Dendritic cell treated with granulocyte-macrophage colony-stimulating factor and Interleukin-4, amounts not matched to agents 40 ng/mL and 50 ng/mL, for 4 days (primary cell): ENCODE results near the gene HCAR1.
"Not testable (repeated sequence)": the region's sequence is repeated elsewhere in the genome, so short reads cannot be mapped to it uniquely, and the experiment has no call there.

Experiments
- H3K27ac Mint-ChIP-seq: one replicate; pipeline ENCODE4 v1.8.0; 2022; ENCODE audit warnings: mild to moderate bottlenecking, mixed read lengths
- H3K27me3 Mint-ChIP-seq: one replicate; pipeline ENCODE4 v1.8.0; 2022; ENCODE audit warnings: mild to moderate bottlenecking, mixed read lengths
- H3K36me3 Mint-ChIP-seq: one replicate; pipeline ENCODE4 v1.8.0; 2022; ENCODE audit warnings: low read depth, mixed read lengths
- H3K4me1 Mint-ChIP-seq: one replicate; pipeline ENCODE4 v1.8.0; 2022; ENCODE audit warnings: low read depth, mixed read lengths
- H3K4me3 Mint-ChIP-seq: one replicate; pipeline ENCODE4 v1.8.0; 2022; ENCODE audit warnings: mild to moderate bottlenecking, moderate library complexity, mixed read lengths
- H3K9me3 Mint-ChIP-seq: one replicate; pipeline ENCODE4 v1.8.0; 2022; ENCODE audit warnings: mixed read lengths
- intact Hi-C: fragments of 100-400 bp; cut with micrococcal nuclease; formaldehyde crosslinking; loops from one replicate; pipeline ENCODE4 v1.15.0; 2022

The HCAR1 gene, protein sequence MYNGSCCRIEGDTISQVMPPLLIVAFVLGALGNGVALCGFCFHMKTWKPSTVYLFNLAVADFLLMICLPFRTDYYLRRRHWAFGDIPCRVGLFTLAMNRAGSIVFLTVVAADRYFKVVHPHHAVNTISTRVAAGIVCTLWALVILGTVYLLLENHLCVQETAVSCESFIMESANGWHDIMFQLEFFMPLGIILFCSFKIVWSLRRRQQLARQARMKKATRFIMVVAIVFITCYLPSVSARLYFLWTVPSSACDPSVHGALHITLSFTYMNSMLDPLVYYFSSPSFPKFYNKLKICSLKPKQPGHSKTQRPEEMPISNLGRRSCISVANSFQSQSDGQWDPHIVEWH

DNA sequence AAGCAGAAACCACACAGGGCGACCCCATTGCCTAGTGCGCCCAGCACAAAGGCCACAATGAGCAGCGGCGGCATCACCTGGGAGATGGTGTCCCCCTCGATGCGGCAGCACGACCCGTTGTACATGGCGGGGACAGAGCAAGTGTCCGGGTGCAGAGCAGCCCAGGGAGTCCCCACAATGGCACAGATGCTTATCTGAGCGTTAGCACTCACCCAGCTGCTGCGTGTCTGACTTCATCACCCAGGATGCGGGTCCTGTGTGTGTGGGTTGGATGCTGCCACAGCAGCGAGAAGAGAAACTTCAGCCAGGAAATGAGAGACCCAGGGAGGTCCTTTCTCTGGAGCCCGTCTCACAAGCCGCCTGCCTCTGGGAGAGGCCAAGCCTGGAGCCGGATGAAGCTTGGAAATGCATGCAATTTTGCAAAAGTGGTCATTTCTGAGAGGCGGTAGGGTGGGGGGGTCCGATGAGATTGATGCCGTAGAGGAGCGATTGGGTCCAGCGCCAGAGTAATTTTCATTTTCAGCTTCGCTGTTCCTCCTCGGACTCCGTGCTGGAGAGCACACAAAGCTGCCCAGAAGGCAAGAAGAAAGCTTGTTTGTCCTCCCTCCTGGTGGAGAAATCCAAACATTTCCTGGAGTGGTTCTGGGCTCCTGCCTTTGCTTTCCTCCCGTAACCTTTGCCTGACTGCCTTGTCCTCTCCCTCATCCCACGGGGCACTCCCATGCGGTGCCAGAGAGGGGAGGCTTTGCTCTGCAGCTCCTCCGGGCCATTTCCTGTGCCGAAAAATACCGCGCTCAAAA, at the start of gene HCAR1:
TSS of gene HCAR1 (minus strand) at position 630 of the 800 bp plus-strand sequence. CDS start at position 125, 505 bp downstream.
- Mint-ChIP-seq H3K4me3 (no peak within 1 kb of the TSS), H3K9me3 (no peaks in the 10 kb centered on the region), H3K27me3 (peaks cover 39% of the 10 kb centered on the region), H3K4me1 (peaks cover 72% of the 10 kb centered on the region), H3K27ac (no peak within 1 kb of the TSS), H3K36me3 (no peaks in the 10 kb centered on the region)
- intact Hi-C loops, result no loop called here

DNA sequence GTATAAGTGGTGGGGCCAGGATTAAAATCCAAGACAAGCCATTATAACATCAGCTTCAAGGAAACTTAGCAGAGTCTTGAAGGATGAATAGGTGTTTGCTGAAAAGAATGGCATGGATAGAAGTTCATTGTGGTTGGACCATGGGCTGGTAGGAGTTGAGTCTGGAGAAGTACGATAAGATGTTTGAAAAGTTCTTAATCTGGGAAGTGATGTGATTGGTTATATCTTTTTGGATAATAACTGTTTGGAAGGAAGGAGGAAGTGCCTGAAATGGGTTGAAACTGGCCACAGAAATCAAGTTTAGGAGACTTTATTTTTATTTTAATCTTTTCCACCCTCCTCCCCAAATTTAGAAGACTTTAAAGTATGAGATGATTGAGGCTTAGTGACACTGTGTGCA, 26.9 kb upstream of the HCAR1 start:
- H3K36me3 Mint-ChIP-seq, result peaks cover 98% of the 10 kb centered on the region
- intact Hi-C loops, result no loop called here
- H3K4me3 Mint-ChIP-seq, result no peak overlapping the region
- no peaks in the 10 kb centered on the region for H3K9me3 Mint-ChIP-seq
- peaks cover 39% of the 10 kb centered on the region for H3K4me1 Mint-ChIP-seq
- H3K27me3 Mint-ChIP-seq, result no peaks in the 10 kb centered on the region
- no peak overlapping the region for H3K27ac Mint-ChIP-seq

DNA sequence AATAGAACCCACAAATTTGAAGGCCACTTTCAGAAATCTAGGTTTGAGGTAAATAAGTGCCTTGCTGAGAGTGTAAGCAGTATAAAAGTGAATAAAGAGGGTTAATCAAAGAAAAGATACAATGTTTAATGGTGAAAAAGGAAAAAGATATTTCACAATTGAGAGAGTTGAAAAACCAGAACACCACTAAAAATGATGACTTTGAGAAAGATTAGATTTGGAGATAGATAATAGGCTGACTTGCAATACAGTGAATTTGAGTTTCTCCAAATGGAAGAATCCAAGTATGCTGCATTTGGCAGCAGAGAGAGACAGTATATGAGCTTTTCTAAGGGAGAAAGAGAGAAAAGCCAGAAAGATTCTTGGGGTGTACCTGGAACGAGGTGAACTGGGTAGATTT, 24.1 kb upstream of the HCAR1 start:
- intact Hi-C loops, result no loop called here
- Mint-ChIP-seq H3K27ac (no peak overlapping the region), H3K4me1 (peaks cover 50% of the 10 kb centered on the region), H3K27me3 (no peaks in the 10 kb centered on the region), H3K9me3 (no peaks in the 10 kb centered on the region), H3K36me3 (peaks cover 74% of the 10 kb centered on the region), H3K4me3 (no peak overlapping the region)

DNA sequence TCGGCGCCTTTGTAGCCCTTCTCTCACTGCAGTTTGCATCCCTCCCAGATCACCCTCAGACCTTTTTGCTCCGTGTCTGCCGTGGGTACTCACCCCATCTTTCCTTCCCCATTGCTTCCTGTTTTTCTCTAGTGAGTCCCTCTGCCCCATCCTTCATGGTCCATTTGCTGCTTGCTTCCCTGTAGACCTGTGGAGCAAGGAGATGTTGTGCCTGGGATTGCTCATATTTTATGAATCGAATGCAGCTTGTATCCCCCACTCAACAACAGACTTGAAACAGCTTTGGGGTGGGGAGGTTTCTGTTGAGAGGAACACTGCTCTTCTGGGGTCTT, 22.6 kb upstream of the HCAR1 start:
- Mint-ChIP-seq H3K9me3 (no peaks in the 10 kb centered on the region), H3K4me1 (peaks cover 55% of the 10 kb centered on the region), H3K4me3 (peak overlapping the region; percentile 94), H3K36me3 (peaks cover 59% of the 10 kb centered on the region), H3K27ac (peak overlapping the region; percentile 90), H3K27me3 (no peaks in the 10 kb centered on the region)
- intact Hi-C loops, result no loop called here

DNA sequence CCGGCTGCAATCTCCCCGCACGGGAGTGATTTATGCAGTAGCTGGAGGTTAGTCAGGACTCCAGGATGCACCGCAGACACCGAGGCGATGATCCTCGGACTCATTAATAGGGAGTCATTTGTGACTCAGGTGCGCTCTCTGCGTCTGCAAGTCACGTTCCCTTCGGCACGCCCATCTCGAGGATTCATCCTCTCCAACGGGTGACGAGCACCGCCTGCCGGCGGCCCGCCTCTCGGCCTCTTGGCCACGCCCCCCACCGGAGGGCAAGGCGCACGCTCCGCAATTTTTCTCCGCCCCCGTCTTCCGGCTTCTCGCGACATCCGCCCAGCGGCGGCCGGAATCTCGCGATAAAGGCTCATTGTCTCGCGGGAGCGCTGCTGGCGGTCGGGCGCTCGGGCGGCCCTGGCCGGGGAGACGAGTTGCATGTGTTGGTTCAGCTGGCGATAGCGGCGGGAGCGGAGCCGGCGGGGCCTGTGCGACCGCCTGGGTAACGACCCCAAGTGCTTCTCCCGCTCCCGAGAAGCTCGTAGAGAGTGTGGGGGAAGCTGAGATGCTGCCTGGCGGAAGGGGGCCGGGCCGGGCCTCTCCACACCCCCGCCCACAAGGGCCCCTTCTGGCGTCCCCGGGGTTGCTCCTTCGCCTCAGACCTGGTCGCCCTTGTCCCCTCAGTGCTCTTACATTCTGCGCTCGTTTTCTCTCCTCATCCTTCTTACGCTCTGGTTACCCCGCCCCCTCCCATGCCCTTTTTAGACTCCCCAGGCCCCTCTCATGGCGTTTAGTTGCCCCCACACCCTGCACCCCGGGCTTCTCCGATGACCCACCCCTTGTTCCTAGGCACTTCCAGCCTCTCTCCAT, 22.0 kb upstream of the HCAR1 start, which contains the start of gene DENR:
TSS of gene DENR (plus strand) at position 361 of the 855 bp plus-strand sequence. CDS start 878 bp downstream, outside the sequence.
- H3K27me3 Mint-ChIP-seq, result no peaks in the 10 kb centered on the region
- no peaks in the 10 kb centered on the region for H3K9me3 Mint-ChIP-seq
- peak within 1 kb of the TSS; percentile 94 for H3K4me3 Mint-ChIP-seq
- peaks cover 56% of the 10 kb centered on the region for H3K4me1 Mint-ChIP-seq
- intact Hi-C loops, result loop anchor here (1.0 kb wide), 1 partner anchor 114 kb away; no protein-coding TSS in a partner anchor
- H3K27ac Mint-ChIP-seq, result peak within 1 kb of the TSS; percentile 90
- H3K36me3 Mint-ChIP-seq, result peaks cover 53% of the 10 kb centered on the region

DNA sequence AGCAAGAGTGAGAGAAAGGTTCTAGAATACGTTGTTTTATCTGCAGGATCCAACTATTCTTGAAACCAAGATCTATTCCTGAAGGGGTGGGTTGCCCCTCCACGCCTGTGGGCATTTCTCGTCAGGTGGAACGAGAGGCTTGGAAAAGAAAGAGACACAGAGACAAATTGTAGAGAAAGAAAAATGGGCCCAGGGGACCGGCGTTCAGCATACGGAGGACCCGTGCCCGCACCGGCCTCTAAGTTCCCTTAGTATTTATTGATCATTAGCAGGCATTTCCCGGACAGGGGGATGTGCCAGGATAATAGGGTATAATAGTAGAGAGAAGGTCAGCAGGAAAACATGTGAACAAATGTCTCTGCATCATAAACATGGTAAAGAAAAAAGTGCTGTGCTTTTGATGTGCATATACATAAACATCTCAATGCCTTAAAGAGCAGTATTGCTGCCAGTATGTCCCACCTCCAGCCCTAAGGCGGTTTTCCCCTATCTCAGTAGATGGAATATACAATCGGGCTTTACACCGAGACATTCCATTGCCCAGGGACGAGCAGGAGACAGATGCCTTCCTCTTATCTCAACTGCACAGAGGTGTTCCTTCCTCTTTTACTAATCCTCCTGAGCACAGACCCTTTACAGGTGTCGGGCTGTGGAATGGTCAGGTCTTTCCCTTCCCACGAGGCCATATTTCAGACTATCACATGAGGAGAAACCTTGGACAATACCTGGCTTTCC, 20.3 kb upstream of the HCAR1 start:
- intact Hi-C loops, H3K9me3 Mint-ChIP-seq, H3K27ac Mint-ChIP-seq, H3K4me3 Mint-ChIP-seq, H3K27me3 Mint-ChIP-seq: not testable (repeated sequence)
- peaks cover 36% of the 10 kb centered on the region for H3K36me3 Mint-ChIP-seq
- H3K4me1 Mint-ChIP-seq, result peaks cover 44% of the 10 kb centered on the region

DNA sequence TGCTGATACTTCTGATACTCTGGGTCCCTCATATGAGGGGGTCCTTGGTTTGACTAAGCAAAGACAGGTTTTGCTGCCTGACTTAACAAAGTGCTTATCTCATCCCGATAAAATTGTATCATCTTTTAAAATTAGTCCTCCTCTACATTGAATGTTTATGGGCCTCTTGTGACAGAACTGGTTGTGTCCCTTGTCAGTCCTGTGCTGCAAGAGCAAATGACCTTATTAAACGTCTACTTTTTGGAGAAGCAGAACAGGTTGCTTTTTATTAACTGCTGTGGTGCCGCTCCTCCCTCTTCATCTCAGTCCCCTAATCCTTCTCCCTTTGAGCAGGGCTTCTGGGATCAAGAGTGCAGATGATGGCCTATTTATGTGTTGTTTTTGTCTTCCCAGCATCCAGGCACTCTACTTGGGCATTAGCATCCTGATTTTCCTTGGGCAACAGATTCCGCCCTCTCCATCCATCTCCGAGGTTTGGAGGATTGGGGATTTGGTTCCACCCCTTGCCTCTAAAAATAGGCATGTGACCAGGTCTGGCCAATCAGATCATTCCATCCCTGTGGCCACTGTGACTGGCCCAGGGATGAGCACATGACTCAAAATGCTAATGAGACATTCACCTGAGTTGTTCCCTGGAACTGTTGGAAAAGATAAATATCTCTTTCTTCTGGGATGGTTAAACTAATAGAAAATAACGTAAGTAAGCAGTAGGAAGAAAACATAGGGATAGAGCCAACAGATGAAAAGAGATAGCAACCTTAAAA, 19.1 kb upstream of the HCAR1 start:
- no peak overlapping the region for H3K27ac Mint-ChIP-seq
- no peaks in the 10 kb centered on the region for H3K9me3 Mint-ChIP-seq
- intact Hi-C loops, result no loop called here

DNA sequence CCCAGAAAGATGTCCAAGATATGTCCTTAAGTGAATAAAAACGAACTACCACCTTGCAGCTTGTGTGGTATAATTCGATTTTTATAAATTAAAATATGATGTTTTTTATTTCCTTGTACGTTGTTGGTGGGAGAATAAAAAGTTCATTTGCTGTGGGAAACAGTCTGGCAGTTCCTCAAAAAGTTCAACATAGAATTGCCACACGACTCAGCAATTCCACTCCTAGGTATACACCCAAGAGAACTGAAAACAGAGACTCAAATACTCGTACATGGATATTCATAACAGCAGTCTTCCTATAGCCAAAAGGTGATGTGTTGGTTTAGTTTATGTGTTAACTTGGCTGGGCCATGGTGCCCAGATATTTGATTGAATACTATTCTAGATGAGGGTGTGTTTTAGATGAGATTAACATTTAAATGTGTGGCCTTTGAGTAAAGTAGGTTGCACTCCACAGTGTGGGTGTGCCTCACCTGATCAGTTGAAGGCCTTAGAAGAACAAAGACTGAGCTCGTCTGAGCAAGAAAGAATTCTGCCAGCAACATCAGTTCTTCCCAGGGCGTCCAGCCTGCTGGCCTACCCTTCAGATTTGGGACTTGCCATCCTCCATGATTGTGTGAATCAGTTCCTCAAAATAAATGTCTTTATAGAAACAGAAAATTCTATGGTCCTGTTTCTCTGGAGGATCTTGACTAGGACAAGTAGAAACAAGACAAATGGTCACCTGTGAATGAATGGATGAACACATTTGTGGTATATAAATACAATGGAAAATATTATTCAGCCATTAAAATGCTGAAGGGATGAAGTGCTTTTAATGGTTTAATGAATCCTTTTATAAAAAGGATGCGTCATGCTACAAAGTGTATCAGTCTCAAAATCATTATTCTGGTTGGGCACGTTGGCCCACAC, 16.8 kb upstream of the HCAR1 start:
- Mint-ChIP-seq H3K4me1 (peaks cover 43% of the 10 kb centered on the region), H3K36me3 (peaks cover 1% of the 10 kb centered on the region), H3K9me3 (no peaks in the 10 kb centered on the region), H3K27me3 (no peaks in the 10 kb centered on the region), H3K27ac (no peak overlapping the region), H3K4me3 (no peak overlapping the region)
- intact Hi-C loops, result no loop called here

More for the DNA sequence above, 19.1 kb upstream of the HCAR1 start:
- Mint-ChIP-seq H3K27me3 (no peaks in the 10 kb centered on the region), H3K36me3 (peaks cover 24% of the 10 kb centered on the region), H3K4me3 (no peak overlapping the region), H3K4me1 (peaks cover 41% of the 10 kb centered on the region)

DNA sequence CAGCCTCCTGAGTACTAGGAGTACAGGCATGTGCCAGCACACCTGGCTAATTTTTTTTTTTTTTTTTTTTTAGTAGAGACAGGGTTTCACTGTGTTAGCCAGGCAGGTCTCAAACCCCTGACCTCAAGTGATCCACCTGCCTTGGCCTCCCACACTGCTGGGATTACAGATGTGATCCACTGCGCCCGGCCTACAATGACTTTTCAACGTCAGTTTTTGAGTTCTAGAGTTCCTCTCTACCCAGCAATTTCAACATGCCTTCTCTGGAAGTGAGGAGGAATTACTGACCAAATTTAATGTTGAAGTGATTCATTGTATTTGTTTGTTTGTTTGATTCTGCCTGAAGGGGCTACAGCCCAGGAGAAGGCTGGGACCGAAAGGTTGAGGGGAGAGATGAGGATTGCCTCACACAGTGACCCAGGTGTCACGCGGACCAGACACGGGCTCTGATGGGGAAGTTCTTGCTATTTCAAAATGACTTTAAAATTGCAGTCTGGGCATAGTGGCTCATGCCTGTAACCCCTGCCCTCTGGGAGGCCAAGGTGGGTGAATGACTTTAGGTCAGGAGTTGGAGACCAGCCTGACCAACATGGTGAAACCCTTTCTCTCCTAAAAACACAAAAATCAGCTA, 13.4 kb upstream of the HCAR1 start:
- intact Hi-C loops, result no loop called here
- H3K27me3 Mint-ChIP-seq, result no peaks in the 10 kb centered on the region
- no peak overlapping the region for H3K4me3 Mint-ChIP-seq
- H3K27ac Mint-ChIP-seq, result peak overlapping the region; percentile 85
- peaks cover 35% of the 10 kb centered on the region for H3K4me1 Mint-ChIP-seq
- H3K9me3 Mint-ChIP-seq, result peaks cover 7% of the 10 kb centered on the region
- no peaks in the 10 kb centered on the region for H3K36me3 Mint-ChIP-seq

DNA sequence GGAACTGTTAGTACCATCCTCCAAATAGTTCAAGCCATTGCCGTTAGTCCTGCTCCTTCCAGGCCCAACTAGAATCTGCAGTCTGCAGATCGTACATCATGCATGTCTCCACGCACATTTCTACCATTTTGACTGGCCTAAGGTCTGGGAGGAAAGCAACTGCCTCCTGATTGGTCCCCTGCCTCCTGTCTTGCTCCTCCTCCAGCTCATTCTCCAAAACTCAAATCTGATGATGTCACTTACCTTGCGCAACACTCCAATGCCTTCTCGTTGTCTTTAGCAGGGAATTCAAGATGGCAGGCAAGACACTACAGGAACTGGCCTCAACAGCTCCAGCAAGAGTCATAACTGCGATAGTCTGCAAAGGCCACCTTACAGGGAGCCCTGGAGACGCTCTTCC, 9.7 kb upstream of the HCAR1 start:
- H3K27ac Mint-ChIP-seq, result no peak overlapping the region
- peaks cover 25% of the 10 kb centered on the region for H3K4me1 Mint-ChIP-seq
- no peaks in the 10 kb centered on the region for H3K36me3 Mint-ChIP-seq
- no peak overlapping the region for H3K4me3 Mint-ChIP-seq
- intact Hi-C loops, result no loop called here
- H3K27me3 Mint-ChIP-seq, result peaks cover 3% of the 10 kb centered on the region
- H3K9me3 Mint-ChIP-seq, result peaks cover 7% of the 10 kb centered on the region

DNA sequence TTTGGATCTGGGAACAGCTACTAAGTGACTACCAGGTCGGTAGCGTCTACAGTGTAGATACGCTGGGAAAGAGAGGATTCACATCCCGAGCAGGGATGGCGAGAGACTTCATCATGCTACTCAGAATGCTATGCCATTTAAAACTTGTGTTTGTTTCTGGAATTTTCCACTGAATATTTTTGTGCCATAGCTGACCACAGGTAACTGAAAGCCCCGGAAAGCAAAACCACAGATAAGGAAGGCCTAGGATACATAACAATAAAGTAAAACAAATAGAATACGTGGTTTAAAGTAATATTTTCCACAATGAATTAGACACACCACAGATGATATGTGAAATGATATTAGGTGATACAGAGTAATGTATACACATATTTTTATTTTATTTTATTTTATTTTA, 7.9 kb upstream of the HCAR1 start:
- Mint-ChIP-seq H3K4me1 (peaks cover 19% of the 10 kb centered on the region), H3K4me3 (no peak overlapping the region), H3K36me3 (no peaks in the 10 kb centered on the region), H3K9me3 (peaks cover 7% of the 10 kb centered on the region), H3K27ac (no peak overlapping the region), H3K27me3 (peaks cover 9% of the 10 kb centered on the region)
- intact Hi-C loops, result no loop called here

DNA sequence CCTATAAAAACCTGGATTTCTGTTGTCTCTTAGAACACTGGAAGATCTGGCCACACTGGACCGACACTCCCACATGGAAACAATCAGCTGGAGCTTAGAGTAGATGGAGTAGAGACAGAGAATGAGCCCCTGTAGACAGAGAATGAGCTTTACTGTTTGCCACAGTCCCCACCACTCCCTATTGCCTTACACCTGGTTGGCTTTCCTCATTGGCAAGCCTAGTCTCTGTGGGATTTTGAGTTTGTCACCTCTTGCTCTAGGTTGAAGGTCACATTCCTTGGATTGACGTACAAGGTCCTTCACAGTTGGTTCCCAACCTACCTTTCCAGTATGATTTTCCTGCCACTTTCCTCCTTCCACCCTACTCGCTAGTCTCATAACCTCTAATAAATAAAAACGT, 2.0 kb upstream of the HCAR1 start:
- H3K9me3 Mint-ChIP-seq, result no peaks in the 10 kb centered on the region
- intact Hi-C loops, result no loop called here
- peak overlapping the region; percentile 10 for H3K27ac Mint-ChIP-seq
- H3K4me3 Mint-ChIP-seq, result no peak overlapping the region
- peaks cover 39% of the 10 kb centered on the region for H3K27me3 Mint-ChIP-seq
- H3K4me1 Mint-ChIP-seq, result peaks cover 57% of the 10 kb centered on the region
- H3K36me3 Mint-ChIP-seq, result no peaks in the 10 kb centered on the region
